Gastroesophageal sphincter (tissue), 4 donors: ENCODE data around the gene PIM3. TPM values are rescaled to one million over a fixed set of nuclear protein-coding genes. Genes with fewer than 3 reads are reported as not detected.

Experiments
- ATAC-seq: fragments of 150-250 bp; one replicate; pipeline ENCODE4 v1.9.1; 2016; ENCODE audit warnings: mild to moderate bottlenecking, moderate library complexity
- H3K27ac ChIP-seq, 4 donors: fragments of 200-600 bp; sonication (generic) in 3 of 4; 1 replicate in 3 of 4; 2 replicates in 1 of 4; pipeline ENCODE4 v1.5.1; 2016 to 2019
- H3K27me3 ChIP-seq: fragments of 200-600 bp; sonication (generic); one replicate; pipeline ENCODE4 v1.5.1; 2019
- H3K36me3 ChIP-seq, 2 donors: fragments of 200-600 bp; sonication (generic); one replicate each; pipeline ENCODE4 v1.5.1; 2019; ENCODE audit warnings: control low read depth in 1 of 2
- H3K4me1 ChIP-seq, 3 donors: fragments of 200-600 bp; sonication (generic); 1 replicate in 2 of 3; 2 replicates in 1 of 3; pipeline ENCODE4 v1.5.1; 2016 to 2019; ENCODE audit warnings: control low read depth in 2 of 3
- H3K4me3 ChIP-seq, 2 donors: fragments of 200-600 bp; sonication (generic); one replicate each; pipeline ENCODE4 v1.5.1; 2019; ENCODE audit warnings: mild to moderate bottlenecking in 1 of 2, moderate library complexity in 1 of 2
- H3K9me3 ChIP-seq, 3 donors: fragments of 200-600 bp; sonication (generic); one replicate each; pipeline ENCODE4 v1.5.1; 2017 to 2019; ENCODE audit warnings: control low read depth in 2 of 3
- EP300 ChIP-seq: sonication (generic); formaldehyde crosslinking; IDR thresholded peaks from one replicate; pipeline ENCODE4 v1.6.1; 2017; ENCODE audit warnings: antibody characterized with exemption, mild to moderate bottlenecking
- POLR2A ChIP-seq, 2 donors: fragments of 450-650 bp; IDR thresholded peaks; one replicate each; pipeline ENCODE4 v1.6.1; 2017; ENCODE audit warnings: antibody characterized with exemption in 2 of 2, mild to moderate bottlenecking in 2 of 2, moderate library complexity in 1 of 2
- POLR2AphosphoS5 ChIP-seq: sonication (generic); formaldehyde crosslinking; IDR thresholded peaks from one replicate; pipeline ENCODE4 v1.6.1; 2017; ENCODE audit warnings: antibody characterized with exemption
- WGBS, 2 donors: methylation state at CpG; one replicate each; pipeline ENCODE4 v1.1.5; 2018; ENCODE audit warnings: low coverage in 1 of 2; 5-methylcytosine and 5-hydroxymethylcytosine counted together
- total RNA-seq, 4 donors: library from RNA; depleted of rRNA; stranded (reverse); fragments of >200 nt; gene quantifications; one replicate each; pipeline ENCODE4 v1.1.0, GENCODE V29; 2016
- TF ChIP-seq, protein P1 (sequence below), 4 experiments: fragments of 200-600 bp in 2 of 4; fragments of 450-650 bp in 2 of 4; sonication (generic) in 1 of 4; IDR thresholded peaks; one replicate each; pipeline ENCODE4 v1.5.1; 2017 to 2019; ENCODE audit warnings: antibody characterized with exemption in 4 of 4, mild to moderate bottlenecking in 2 of 4, moderate library complexity in 2 of 4

PIM3 gene
- total RNA-seq, 4 donors from 2014 or later, result 30.0 to 58.3 (median 46.4) TPM

DNA sequence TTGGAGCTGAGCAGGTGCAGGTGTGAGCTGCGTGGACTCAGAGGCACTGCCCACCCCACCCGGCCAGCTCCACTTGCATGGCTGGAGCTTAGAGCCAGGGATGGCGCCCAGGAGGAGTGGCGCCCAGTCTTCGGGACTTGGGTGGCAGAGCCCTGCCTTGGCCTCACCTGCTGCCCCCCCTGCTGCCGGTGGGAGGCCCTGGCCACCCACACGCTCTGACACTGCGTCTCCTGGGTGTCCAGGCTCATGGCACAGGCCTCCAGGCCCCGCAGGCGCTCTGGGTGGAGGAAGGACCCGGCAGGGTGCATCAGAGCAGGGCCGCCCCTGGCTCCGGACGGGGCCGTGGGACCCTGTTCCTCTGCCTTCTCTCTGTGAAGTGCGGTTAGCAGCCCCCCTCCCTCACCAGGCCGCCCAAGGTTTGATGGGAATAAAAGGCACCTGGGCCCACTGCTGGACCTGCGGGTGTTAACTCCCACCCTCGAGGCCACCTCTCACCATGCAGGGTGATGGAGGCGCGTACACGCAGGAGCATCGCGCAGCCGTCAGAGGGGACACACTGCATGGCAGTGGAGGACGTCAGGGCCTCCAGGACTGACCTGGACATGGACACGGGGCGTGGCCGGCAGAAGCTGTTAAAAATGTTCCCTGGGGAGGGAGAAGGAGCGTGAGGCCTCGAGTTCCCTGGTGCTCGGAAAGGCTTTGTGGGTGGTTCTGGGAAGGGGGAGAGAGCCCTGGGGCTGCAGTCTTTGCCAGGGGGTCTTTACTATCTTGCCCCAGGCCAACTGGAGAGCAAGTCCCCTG, 40.2 kb downstream of the PIM3 start:
- peaks cover 59% of the 10 kb centered on the region for H3K27me3 ChIP-seq
- no peaks in the 10 kb centered on the region for H3K36me3 ChIP-seq
- peaks cover 0 to 12% (median 0%) of the 10 kb centered on the region in 3 donors for H3K4me1 ChIP-seq
- 61% methylated on average over 4 of the region's 32 CpGs; no CpG with 5 or more reads in 1 of the 2 donors for WGBS, 2 donors
- no peak for ATAC-seq
- H3K9me3 ChIP-seq, result no peaks in the 10 kb centered on the region
- TF ChIP-seq POLR2A (IDR thresholded peaks at IDR 0.05) (no peak), EP300 (no peak), POLR2AphosphoS5 (no peak)
- TF ChIP-seq, protein P1, sequence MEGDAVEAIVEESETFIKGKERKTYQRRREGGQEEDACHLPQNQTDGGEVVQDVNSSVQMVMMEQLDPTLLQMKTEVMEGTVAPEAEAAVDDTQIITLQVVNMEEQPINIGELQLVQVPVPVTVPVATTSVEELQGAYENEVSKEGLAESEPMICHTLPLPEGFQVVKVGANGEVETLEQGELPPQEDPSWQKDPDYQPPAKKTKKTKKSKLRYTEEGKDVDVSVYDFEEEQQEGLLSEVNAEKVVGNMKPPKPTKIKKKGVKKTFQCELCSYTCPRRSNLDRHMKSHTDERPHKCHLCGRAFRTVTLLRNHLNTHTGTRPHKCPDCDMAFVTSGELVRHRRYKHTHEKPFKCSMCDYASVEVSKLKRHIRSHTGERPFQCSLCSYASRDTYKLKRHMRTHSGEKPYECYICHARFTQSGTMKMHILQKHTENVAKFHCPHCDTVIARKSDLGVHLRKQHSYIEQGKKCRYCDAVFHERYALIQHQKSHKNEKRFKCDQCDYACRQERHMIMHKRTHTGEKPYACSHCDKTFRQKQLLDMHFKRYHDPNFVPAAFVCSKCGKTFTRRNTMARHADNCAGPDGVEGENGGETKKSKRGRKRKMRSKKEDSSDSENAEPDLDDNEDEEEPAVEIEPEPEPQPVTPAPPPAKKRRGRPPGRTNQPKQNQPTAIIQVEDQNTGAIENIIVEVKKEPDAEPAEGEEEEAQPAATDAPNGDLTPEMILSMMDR (IDR thresholded peaks at IDR 0.05), result no peak
- H3K27ac ChIP-seq, result no peak overlapping the region
- no peak overlapping the region for H3K4me3 ChIP-seq

GRCh38 chr22:50001388-50002231, 41.0 kb downstream of the PIM3 start:
- no peak for TF ChIP-seq POLR2AphosphoS5
- TF ChIP-seq EP300, result no peak
- TF ChIP-seq POLR2A (IDR thresholded peaks at IDR 0.05), result no peak
- TF ChIP-seq, protein P1 (IDR thresholded peaks at IDR 0.05), result no peak
- H3K4me3 ChIP-seq, result no peak overlapping the region
- H3K27ac ChIP-seq, result no peak overlapping the region
- no peak for ATAC-seq
- H3K4me1 ChIP-seq, result peaks cover 0 to 12% (median 0%) of the 10 kb centered on the region in 3 donors
- peaks cover 59% of the 10 kb centered on the region for H3K27me3 ChIP-seq
- H3K9me3 ChIP-seq, result no peaks in the 10 kb centered on the region
- 62 to 80% methylated on average over 1 to 3 of the region's 16 CpGs for WGBS, 2 donors
- no peaks in the 10 kb centered on the region for H3K36me3 ChIP-seq

GRCh38 chr22:50002791-50003190, 42.2 kb downstream of the PIM3 start:
- TF ChIP-seq EP300, result no peak
- TF ChIP-seq POLR2AphosphoS5, result no peak
- no peak for TF ChIP-seq POLR2A (IDR thresholded peaks at IDR 0.05)
- TF ChIP-seq, protein P1 (IDR thresholded peaks at IDR 0.05), result no peak
- Histone ChIP-seq H3K4me1 (peaks cover 0 to 12% (median 0%) of the 10 kb centered on the region in 3 donors), H3K9me3 (no peaks in the 10 kb centered on the region), H3K27me3 (peaks cover 51% of the 10 kb centered on the region), H3K27ac (no peak overlapping the region), H3K36me3 (no peaks in the 10 kb centered on the region), H3K4me3 (no peak overlapping the region)
- WGBS, 2 donors, result 53 to 83% methylated on average over 5 to 6 of the region's 7 CpGs
- ATAC-seq, result no peak

DNA sequence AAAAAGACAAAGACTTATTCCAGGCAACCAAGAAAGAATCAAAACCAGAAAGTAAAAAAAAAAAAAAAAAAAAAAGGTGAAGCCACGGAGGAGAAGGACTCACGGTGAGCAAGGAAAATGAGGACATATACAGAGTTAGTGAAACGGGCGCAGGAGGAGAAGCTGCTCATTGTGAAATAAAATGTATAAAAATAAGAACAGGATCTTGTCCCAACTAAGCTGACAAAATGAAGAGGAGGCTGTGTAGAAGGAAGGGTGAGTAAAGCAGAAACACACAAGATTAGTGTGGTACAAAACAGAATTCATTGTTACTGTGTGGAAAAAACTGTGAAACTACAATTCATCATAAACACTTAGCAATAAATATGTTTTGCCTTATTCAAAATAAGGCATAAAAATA, 44.3 kb downstream of the PIM3 start:
- Histone ChIP-seq H3K9me3 (no peaks in the 10 kb centered on the region), H3K4me3 (no peak overlapping the region), H3K4me1 (peaks cover 0 to 2% (median 0%) of the 10 kb centered on the region in 3 donors), H3K27ac (no peak overlapping the region), H3K27me3 (peaks cover 40% of the 10 kb centered on the region), H3K36me3 (no peaks in the 10 kb centered on the region)
- no peak for ATAC-seq
- TF ChIP-seq POLR2A (IDR thresholded peaks at IDR 0.05) (no peak), POLR2AphosphoS5 (no peak), EP300 (no peak)
- TF ChIP-seq, protein P1 (IDR thresholded peaks at IDR 0.05), result no peak
- WGBS, 2 donors, result 65 to 77% methylated on average over 4 of the region's 4 CpGs
